H1 (cell line): Measurements from ENCODE around the gene TMEM116.

Experiments used
- CEBPB ChIP-seq: IDR thresholded peaks from 2 replicates; pipeline ENCODE4 v1.6.1; 2012; ENCODE audit warnings: low read depth, low read length
- CHD1 ChIP-seq: IDR thresholded peaks from 2 replicates; pipeline ENCODE4 v1.6.1; 2012; ENCODE audit warnings: low read depth, low read length, improper control_type of control experiment
- CHD2 ChIP-seq: IDR thresholded peaks from 2 replicates; pipeline ENCODE4 v1.6.1; 2012; ENCODE audit warnings: low read length, improper control_type of control experiment
- CHD7 ChIP-seq: fragments of 300-600 bp; sonication (generic); IDR thresholded peaks from 2 replicates; pipeline ENCODE4 v1.7.1; 2012; ENCODE audit warnings: low read length, moderate library complexity, mild to moderate bottlenecking, inconsistent platforms; ENCODE audit not compliant: insufficient replicate concordance
- CTCF ChIP-seq, 3 experiments: IDR thresholded peaks; 1 replicate in 2 of 3; 2 replicates in 1 of 3; pipeline versions ENCODE4 v1.5.1 to v1.6.1; 2011; ENCODE audit warnings: low read length in 3 of 3, mild to moderate bottlenecking in 3 of 3, inconsistent platforms in 2 of 3, low read depth in 1 of 3, moderate library complexity in 1 of 3; ENCODE audit not compliant: insufficient read depth in 1 of 3; ENCODE audit errors: control extremely low read depth in 1 of 3
- EZH2 ChIP-seq: fragments of 200-600 bp; sonication (generic); IDR thresholded peaks from 2 replicates; pipeline ENCODE4 v1.7.1; 2012; ENCODE audit warnings: low read depth, mild to moderate bottlenecking, moderate library complexity, low read length, inconsistent platforms; ENCODE audit not compliant: severe bottlenecking
- JUN ChIP-seq: IDR thresholded peaks from 2 replicates; pipeline ENCODE4 v1.6.1; 2011; ENCODE audit warnings: low read depth, mild to moderate bottlenecking, improper control_type of control experiment, low read length
- JUND ChIP-seq: IDR thresholded peaks from 2 replicates; pipeline ENCODE4 v1.6.1; 2011; ENCODE audit warnings: mild to moderate bottlenecking, improper control_type of control experiment, low read length
- POLR2A ChIP-seq, 2 experiments: IDR thresholded peaks; 1 replicate in 1 of 2; 2 replicates in 1 of 2; pipeline ENCODE4 v1.6.1; 2011; ENCODE audit warnings: low read depth in 2 of 2, low read length in 2 of 2, mild to moderate bottlenecking in 2 of 2; ENCODE audit errors: control extremely low read depth in 1 of 2
- POLR2AphosphoS5 ChIP-seq: IDR thresholded peaks from 2 replicates; pipeline ENCODE4 v1.6.1; 2011; ENCODE audit warnings: low read depth, low read length
- RAD21 ChIP-seq, 2 experiments: IDR thresholded peaks in 1 of 2; conservative IDR thresholded peaks in 1 of 2; 2 replicates each; pipeline ENCODE4 v1.6.1; 2011; ENCODE audit warnings: low read depth in 2 of 2, low read length in 2 of 2, improper control_type of control experiment in 1 of 2, inconsistent platforms in 1 of 2, mild to moderate bottlenecking in 1 of 2, moderate library complexity in 1 of 2
- RFX5 ChIP-seq: IDR thresholded peaks from 2 replicates; pipeline ENCODE4 v1.6.1; 2011; ENCODE audit warnings: low read depth, low read length, improper control_type of control experiment, borderline replicate concordance
- SP4 ChIP-seq: IDR thresholded peaks from 2 replicates; pipeline ENCODE4 v1.6.1; 2012; ENCODE audit warnings: low read length, inconsistent platforms
- YY1 ChIP-seq: IDR thresholded peaks from 2 replicates; pipeline ENCODE4 v1.6.1; 2011; ENCODE audit warnings: low read depth, mild to moderate bottlenecking, low read length

GRCh38 chr12:111964935-111965334, 48.0 kb downstream of the TMEM116 start:
- no peak for TF ChIP-seq CTCF (IDR thresholded peaks at IDR 0.05; ENCODE audit: control extremely low read depth in 1 of 3, insufficient read depth in 1 of 3, low read depth in 1 of 3, low read length in 3 of 3)
- TF ChIP-seq JUND = no peak
- no peak for TF ChIP-seq JUN
- no peak for TF ChIP-seq RFX5
- TF ChIP-seq POLR2A (IDR thresholded peaks at IDR 0.05; ENCODE audit: control extremely low read depth in 1 of 2, low read depth in 2 of 2, low read length in 2 of 2) = no peak
- TF ChIP-seq CHD7 = no peak
- TF ChIP-seq SP4 = no peak
- TF ChIP-seq CHD1 = no peak
- TF ChIP-seq POLR2AphosphoS5 = no peak
- no peak for TF ChIP-seq RAD21 (IDR thresholded peaks at IDR 0.05 in 1 of 2, conservative IDR thresholded peaks at IDR 0.05 in 1 of 2; ENCODE audit: low read depth in 2 of 2, low read length in 2 of 2)
- TF ChIP-seq CHD2 = no peak
- TF ChIP-seq CEBPB = no peak
- no peak for TF ChIP-seq YY1
- TF ChIP-seq EZH2 = no peak
